ENCODE measurements around the gene NOD1.

DNA sequence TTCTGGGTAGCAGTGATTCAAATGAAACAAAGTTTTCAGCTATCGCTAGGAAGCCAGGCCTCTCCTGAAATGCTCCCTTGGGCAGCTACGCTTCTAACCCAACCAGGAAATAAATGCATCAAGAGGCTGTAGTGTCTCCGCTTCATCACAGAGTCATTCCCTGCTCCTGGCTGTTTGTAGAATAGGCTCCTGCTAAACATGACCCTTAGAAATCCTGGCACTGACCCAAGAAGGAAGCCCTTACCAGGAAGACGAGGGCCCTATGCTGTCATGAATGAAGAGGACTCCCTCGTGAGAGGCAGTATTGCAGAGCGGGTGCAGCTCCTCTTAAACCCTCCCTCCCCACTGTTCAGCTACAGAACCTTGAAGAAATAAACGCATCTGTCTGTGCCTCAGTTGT lies 48.3 kb downstream of the NOD1 start:
- TF ChIP-seq, protein P1, sequence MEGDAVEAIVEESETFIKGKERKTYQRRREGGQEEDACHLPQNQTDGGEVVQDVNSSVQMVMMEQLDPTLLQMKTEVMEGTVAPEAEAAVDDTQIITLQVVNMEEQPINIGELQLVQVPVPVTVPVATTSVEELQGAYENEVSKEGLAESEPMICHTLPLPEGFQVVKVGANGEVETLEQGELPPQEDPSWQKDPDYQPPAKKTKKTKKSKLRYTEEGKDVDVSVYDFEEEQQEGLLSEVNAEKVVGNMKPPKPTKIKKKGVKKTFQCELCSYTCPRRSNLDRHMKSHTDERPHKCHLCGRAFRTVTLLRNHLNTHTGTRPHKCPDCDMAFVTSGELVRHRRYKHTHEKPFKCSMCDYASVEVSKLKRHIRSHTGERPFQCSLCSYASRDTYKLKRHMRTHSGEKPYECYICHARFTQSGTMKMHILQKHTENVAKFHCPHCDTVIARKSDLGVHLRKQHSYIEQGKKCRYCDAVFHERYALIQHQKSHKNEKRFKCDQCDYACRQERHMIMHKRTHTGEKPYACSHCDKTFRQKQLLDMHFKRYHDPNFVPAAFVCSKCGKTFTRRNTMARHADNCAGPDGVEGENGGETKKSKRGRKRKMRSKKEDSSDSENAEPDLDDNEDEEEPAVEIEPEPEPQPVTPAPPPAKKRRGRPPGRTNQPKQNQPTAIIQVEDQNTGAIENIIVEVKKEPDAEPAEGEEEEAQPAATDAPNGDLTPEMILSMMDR (IDR thresholded peaks at IDR 0.05; ENCODE audit: low read depth, low read length): no peak
- TF ChIP-seq EZH2phosphoT487 (IDR thresholded peaks at IDR 0.05; ENCODE audit: low read depth): no peak
